Neural progenitor cell (in vitro differentiated cells): ENCODE results near the gene DTNBP1. TPM values are rescaled to one million over a fixed set of nuclear protein-coding genes. Genes with fewer than 3 reads are reported as not detected.

Source experiments
- DNase-seq: peaks from one replicate; pipeline ENCODE4 v3.0.0-alpha.2; 2016; ENCODE audit warnings: low spot score
- H2AFZ ChIP-seq: fragments of 200-600 bp; sonication (generic); replicated peaks from 2 replicates; pipeline ENCODE4 v1.6.1; 2016; ENCODE audit warnings: antibody characterized with exemption
- H3F3A ChIP-seq: fragments of 200-600 bp; sonication (generic); 2 replicates; pipeline ENCODE4 v1.6.1; 2016; ENCODE audit warnings: antibody characterized with exemption, low read depth
- H3K27ac ChIP-seq: fragments of 200-600 bp; sonication (generic); 2 replicates; pipeline ENCODE4 v1.5.1; 2016; ENCODE audit warnings: mild to moderate bottlenecking
- H3K27me3 ChIP-seq: fragments of 200-600 bp; sonication (generic); 2 replicates; pipeline ENCODE4 v1.6.1; 2016; ENCODE audit warnings: mild to moderate bottlenecking, moderate library complexity
- H3K36me3 ChIP-seq: fragments of 200-600 bp; sonication (generic); 2 replicates; pipeline ENCODE4 v1.5.1; 2016
- H3K4me1 ChIP-seq: fragments of 200-600 bp; sonication (generic); 2 replicates; pipeline ENCODE4 v1.6.1; 2016; ENCODE audit warnings: mixed run types
- H3K4me2 ChIP-seq: fragments of 200-600 bp; sonication (generic); 2 replicates; pipeline ENCODE4 v1.6.1; 2016
- H3K4me3 ChIP-seq: fragments of 200-600 bp; sonication (generic); 2 replicates; pipeline ENCODE4 v1.5.1; 2016
- H3K79me2 ChIP-seq: fragments of 200-600 bp; sonication (generic); 2 replicates; pipeline ENCODE4 v1.6.1; 2016; ENCODE audit warnings: low read depth
- H3K9ac ChIP-seq: fragments of 200-600 bp; sonication (generic); 2 replicates; pipeline ENCODE4 v1.6.1; 2016
- H3K9me3 ChIP-seq: fragments of 200-600 bp; sonication (generic); 2 replicates; pipeline ENCODE4 v1.5.1; 2016; ENCODE audit warnings: low read depth
- H4K20me1 ChIP-seq: fragments of 200-600 bp; sonication (generic); 2 replicates; pipeline ENCODE4 v1.6.1; 2016; ENCODE audit warnings: low read depth
- H3K27ac Mint-ChIP-seq: 3 replicates; pipeline ENCODE4 v1.8.0; 2021; ENCODE audit warnings: mixed read lengths
- H3K27me3 Mint-ChIP-seq: 2 replicates; pipeline ENCODE4 v1.8.0; 2022; ENCODE audit warnings: low read depth, mild to moderate bottlenecking, inconsistent platforms, moderate library complexity, mixed read lengths; ENCODE audit not compliant: insufficient read depth
- H3K36me3 Mint-ChIP-seq: 3 replicates; pipeline ENCODE4 v1.8.0; 2021; ENCODE audit warnings: mixed read lengths
- H3K4me1 Mint-ChIP-seq: 3 replicates; pipeline ENCODE4 v1.8.0; 2021; ENCODE audit warnings: mixed read lengths
- H3K4me3 Mint-ChIP-seq: 3 replicates; pipeline ENCODE4 v1.8.0; 2021; ENCODE audit warnings: mild to moderate bottlenecking, moderate library complexity, mixed read lengths
- H3K9me3 Mint-ChIP-seq: 3 replicates; pipeline ENCODE4 v1.8.0; 2020; ENCODE audit warnings: mixed read lengths
- CTCF ChIP-seq: fragments of 200-600 bp; sonication (generic); IDR thresholded peaks from 2 replicates; pipeline ENCODE4 v1.5.1; 2017; ENCODE audit warnings: antibody characterized with exemption, mild to moderate bottlenecking
- EZH2 ChIP-seq: fragments of 200-600 bp; sonication (generic); IDR thresholded peaks from 2 replicates; pipeline ENCODE4 v1.6.1; 2017; ENCODE audit warnings: antibody characterized with exemption, mild to moderate bottlenecking, moderate library complexity
- EZH2phosphoT487 ChIP-seq: fragments of 200-600 bp; sonication (generic); IDR thresholded peaks from 2 replicates; pipeline ENCODE4 v1.6.1; 2017; ENCODE audit warnings: antibody characterized with exemption
- total RNA-seq: library from RNA; depleted of rRNA; stranded (reverse); fragments of >200 nt; gene quantifications from 2 replicates; pipeline ENCODE4 v1.2.3, GENCODE V29; 2015; ENCODE audit warnings: low replicate concordance

The DTNBP1 gene
- total RNA-seq, 1 donor from 2014 or later, result 4.5 TPM

- H3F3A ChIP-seq, result no peaks in the 10 kb centered on the region
- no peak overlapping the region for H3K4me3 Mint-ChIP-seq
- no peaks in the 10 kb centered on the region for H3K9me3 Mint-ChIP-seq
- H3K36me3 Mint-ChIP-seq, result peaks cover 43% of the 10 kb centered on the region
- TF ChIP-seq EZH2phosphoT487 (no peak), CTCF (peak; percentile 3), EZH2 (no peak)
- no peaks in the 10 kb centered on the region for H3K9me3 ChIP-seq
- no peak overlapping the region for H3K27ac Mint-ChIP-seq
- H3K4me1 Mint-ChIP-seq, result peaks cover 12% of the 10 kb centered on the region
- H3K27me3 Mint-ChIP-seq, result peaks cover 8% of the 10 kb centered on the region
- H3K4me1 ChIP-seq, result no peaks in the 10 kb centered on the region
- peaks cover 21% of the 10 kb centered on the region for H4K20me1 ChIP-seq
- no peaks in the 10 kb centered on the region for H3K79me2 ChIP-seq
- H3K4me2 ChIP-seq, result no peak overlapping the region
- peak; percentile 25 for DNase-seq
- H2AFZ ChIP-seq, result no peak overlapping the region
- H3K4me3 ChIP-seq, result no peak overlapping the region
- H3K27ac ChIP-seq, result no peak overlapping the region
- no peak overlapping the region for H3K9ac ChIP-seq
- no peaks in the 10 kb centered on the region for H3K27me3 ChIP-seq
- H3K36me3 ChIP-seq, result no peaks in the 10 kb centered on the region
Observed at GRCh38 chr6:15504040-15504495, 158.8 kb downstream of the DTNBP1 start.

GRCh38 chr6:15503346-15503680 is 159.5 kb downstream of the DTNBP1 start:
- Histone ChIP-seq H3K27ac (no peak overlapping the region), H3K79me2 (no peaks in the 10 kb centered on the region), H3K9me3 (no peaks in the 10 kb centered on the region), H2AFZ (no peak overlapping the region), H3K4me1 (no peaks in the 10 kb centered on the region), H3K4me2 (no peak overlapping the region), H3K9ac (no peak overlapping the region), H3K36me3 (no peaks in the 10 kb centered on the region), H3F3A (no peaks in the 10 kb centered on the region), H3K27me3 (no peaks in the 10 kb centered on the region), H4K20me1 (peaks cover 21% of the 10 kb centered on the region), H3K4me3 (no peak overlapping the region)
- Mint-ChIP-seq H3K4me3 (no peak overlapping the region), H3K27me3 (peaks cover 10% of the 10 kb centered on the region), H3K36me3 (peaks cover 36% of the 10 kb centered on the region), H3K27ac (peak overlapping the region; percentile 51), H3K9me3 (no peaks in the 10 kb centered on the region), H3K4me1 (peaks cover 12% of the 10 kb centered on the region)
- TF ChIP-seq CTCF (no peak), EZH2phosphoT487 (no peak), EZH2 (no peak)
- DNase-seq, result no peak

- Histone ChIP-seq H3F3A (no peaks in the 10 kb centered on the region), H2AFZ (no peak overlapping the region), H3K9ac (no peak overlapping the region), H3K36me3 (no peaks in the 10 kb centered on the region), H3K79me2 (no peaks in the 10 kb centered on the region), H3K4me2 (no peak overlapping the region), H3K4me3 (no peak overlapping the region), H3K27me3 (no peaks in the 10 kb centered on the region), H3K4me1 (no peaks in the 10 kb centered on the region), H4K20me1 (peaks cover 21% of the 10 kb centered on the region), H3K9me3 (no peaks in the 10 kb centered on the region), H3K27ac (no peak overlapping the region)
- Mint-ChIP-seq H3K36me3 (peaks cover 39% of the 10 kb centered on the region), H3K9me3 (no peaks in the 10 kb centered on the region), H3K4me1 (peaks cover 12% of the 10 kb centered on the region), H3K27ac (no peak overlapping the region), H3K4me3 (no peak overlapping the region), H3K27me3 (peaks cover 10% of the 10 kb centered on the region)
- DNase-seq, result no peak
- TF ChIP-seq EZH2phosphoT487 (no peak), CTCF (no peak), EZH2 (no peak)
Observed at GRCh38 chr6:15502446-15503345, 160.1 kb downstream of the DTNBP1 start.
